ENCODE results near the gene NELFCD. TPM values are rescaled to one million over a fixed set of nuclear protein-coding genes. Genes with fewer than 3 reads are reported as not detected.

NELFCD gene
- total and polyA plus RNA-seq, 9 donors: 36.0 to 69.6 (median 58.9) TPM

- no CpG with 5 or more reads among the region's 1 CpG for WGBS (ENCODE audit: insufficient coverage)
- no peak for DNase-seq
- Histone ChIP-seq H3K27me3 (ENCODE audit: control insufficient read depth, insufficient read depth, low read length) (no peaks in the 10 kb centered on the region), H3K27ac (ENCODE audit: low read length) (no peak overlapping the region), H3K4me1 (ENCODE audit: control insufficient read depth, insufficient read depth, low read length) (no peaks in the 10 kb centered on the region), H3K9me3 (replicated peaks; ENCODE audit: control insufficient read depth, low read depth, low read length) (peaks cover 3% of the 10 kb centered on the region), H3K4me3 (ENCODE audit: low read length) (no peak overlapping the region), H3K36me3 (ENCODE audit: control insufficient read depth, insufficient read depth, low read length) (no peaks in the 10 kb centered on the region)
Observed at GRCh38 chr20:58970146-58970545, 10.9 kb upstream of the NELFCD start.

GRCh38 chr20:58971429-58971828 lies 9.6 kb upstream of the NELFCD start:
- Histone ChIP-seq H3K4me1 (ENCODE audit: control insufficient read depth, insufficient read depth, low read length) (no peaks in the 10 kb centered on the region), H3K4me3 (ENCODE audit: low read length) (no peak overlapping the region), H3K36me3 (ENCODE audit: control insufficient read depth, insufficient read depth, low read length) (no peaks in the 10 kb centered on the region), H3K27ac (ENCODE audit: low read length) (no peak overlapping the region), H3K27me3 (ENCODE audit: control insufficient read depth, insufficient read depth, low read length) (no peaks in the 10 kb centered on the region), H3K9me3 (replicated peaks; ENCODE audit: control insufficient read depth, low read depth, low read length) (peaks cover 5% of the 10 kb centered on the region)
- WGBS (ENCODE audit: insufficient coverage): 72% methylated on average over 5 of the region's 6 CpGs
- no peak for DNase-seq

- Histone ChIP-seq H3K27ac (ENCODE audit: low read length) (no peak overlapping the region), H3K4me3 (ENCODE audit: low read length) (no peak overlapping the region), H3K9me3 (replicated peaks; ENCODE audit: control insufficient read depth, low read depth, low read length) (peaks cover 5% of the 10 kb centered on the region), H3K4me1 (ENCODE audit: control insufficient read depth, insufficient read depth, low read length) (no peaks in the 10 kb centered on the region), H3K27me3 (ENCODE audit: control insufficient read depth, insufficient read depth, low read length) (no peaks in the 10 kb centered on the region), H3K36me3 (ENCODE audit: control insufficient read depth, insufficient read depth, low read length) (no peaks in the 10 kb centered on the region)
- DNase-seq: no peak
- 85% methylated on average over 3 of the region's 4 CpGs for WGBS (ENCODE audit: insufficient coverage)
Observed at GRCh38 chr20:58973179-58973578, 7.9 kb upstream of the NELFCD start.

- no peak overlapping the region for H3K4me3 ChIP-seq (ENCODE audit: low read length)
- no peak for DNase-seq
- H3K27ac ChIP-seq (ENCODE audit: low read length): no peak overlapping the region
- H3K36me3 ChIP-seq (ENCODE audit: control insufficient read depth, insufficient read depth, low read length): no peaks in the 10 kb centered on the region
- H3K9me3 ChIP-seq (replicated peaks; ENCODE audit: control insufficient read depth, low read depth, low read length): peaks cover 5% of the 10 kb centered on the region
- no peaks in the 10 kb centered on the region for H3K4me1 ChIP-seq (ENCODE audit: control insufficient read depth, insufficient read depth, low read length)
- no peaks in the 10 kb centered on the region for H3K27me3 ChIP-seq (ENCODE audit: control insufficient read depth, insufficient read depth, low read length)
- 77% methylated on average over 2 of the region's 3 CpGs for WGBS (ENCODE audit: insufficient coverage)
Observed at GRCh38 chr20:58973866-58974265, 7.2 kb upstream of the NELFCD start.

GRCh38 chr20:58975353-58975752 lies 5.7 kb upstream of the NELFCD start:
- no peaks in the 10 kb centered on the region for H3K4me1 ChIP-seq (ENCODE audit: control insufficient read depth, insufficient read depth, low read length)
- no peak overlapping the region for H3K27ac ChIP-seq (ENCODE audit: low read length)
- no peak overlapping the region for H3K4me3 ChIP-seq (ENCODE audit: low read length)
- WGBS (ENCODE audit: insufficient coverage): no CpG with 5 or more reads among the region's 1 CpG
- DNase-seq: no peak
- H3K9me3 ChIP-seq (replicated peaks; ENCODE audit: control insufficient read depth, low read depth, low read length): peaks cover 3% of the 10 kb centered on the region
- no peaks in the 10 kb centered on the region for H3K27me3 ChIP-seq (ENCODE audit: control insufficient read depth, insufficient read depth, low read length)
- H3K36me3 ChIP-seq (ENCODE audit: control insufficient read depth, insufficient read depth, low read length): no peaks in the 10 kb centered on the region

GRCh38 chr20:58976061-58976730 lies 4.9 kb upstream of the NELFCD start:
- peaks cover 3% of the 10 kb centered on the region for H3K9me3 ChIP-seq (replicated peaks; ENCODE audit: control insufficient read depth, low read depth, low read length)
- H3K4me3 ChIP-seq (ENCODE audit: low read length): no peak overlapping the region
- WGBS (ENCODE audit: insufficient coverage): 80% methylated on average over 1 of the region's 3 CpGs
- H3K36me3 ChIP-seq (ENCODE audit: control insufficient read depth, insufficient read depth, low read length): no peaks in the 10 kb centered on the region
- H3K27me3 ChIP-seq (ENCODE audit: control insufficient read depth, insufficient read depth, low read length): no peaks in the 10 kb centered on the region
- no peak for DNase-seq
- H3K4me1 ChIP-seq (ENCODE audit: control insufficient read depth, insufficient read depth, low read length): peaks cover 2% of the 10 kb centered on the region
- no peak overlapping the region for H3K27ac ChIP-seq (ENCODE audit: low read length)

GRCh38 chr20:58978351-58979190 lies 2.5 kb upstream of the NELFCD start:
- Histone ChIP-seq H3K9me3 (replicated peaks; ENCODE audit: control insufficient read depth, low read depth, low read length) (peaks cover 3% of the 10 kb centered on the region), H3K27ac (ENCODE audit: low read length) (no peak overlapping the region), H3K4me3 (ENCODE audit: low read length) (no peak overlapping the region), H3K4me1 (ENCODE audit: control insufficient read depth, insufficient read depth, low read length) (peaks cover 14% of the 10 kb centered on the region), H3K27me3 (ENCODE audit: control insufficient read depth, insufficient read depth, low read length) (no peaks in the 10 kb centered on the region), H3K36me3 (ENCODE audit: control insufficient read depth, insufficient read depth, low read length) (no peaks in the 10 kb centered on the region)
- 61% methylated on average over 6 of the region's 6 CpGs for WGBS (ENCODE audit: insufficient coverage)
- no peak for DNase-seq

- WGBS (ENCODE audit: insufficient coverage): 0% methylated on average over 4 of the region's 29 CpGs
- no peaks in the 10 kb centered on the region for H3K27me3 ChIP-seq (ENCODE audit: control insufficient read depth, insufficient read depth, low read length)
- H3K36me3 ChIP-seq (ENCODE audit: control insufficient read depth, insufficient read depth, low read length): peaks cover 14% of the 10 kb centered on the region
- H3K4me3 ChIP-seq (ENCODE audit: low read length): peak overlapping the region; percentile 65
- peak; percentile 67 for DNase-seq
- no peaks in the 10 kb centered on the region for H3K9me3 ChIP-seq (replicated peaks; ENCODE audit: control insufficient read depth, low read depth, low read length)
- peaks cover 16% of the 10 kb centered on the region for H3K4me1 ChIP-seq (ENCODE audit: control insufficient read depth, insufficient read depth, low read length)
- H3K27ac ChIP-seq (ENCODE audit: low read length): peak overlapping the region; percentile 66
Observed at GRCh38 chr20:58981628-58982364, 740 bp downstream of the NELFCD start.

GRCh38 chr20:58982406-58983114 lies 1.5 kb downstream of the NELFCD start:
- no peak for DNase-seq
- Histone ChIP-seq H3K4me1 (ENCODE audit: control insufficient read depth, insufficient read depth, low read length) (peaks cover 16% of the 10 kb centered on the region), H3K27me3 (ENCODE audit: control insufficient read depth, insufficient read depth, low read length) (no peaks in the 10 kb centered on the region), H3K4me3 (ENCODE audit: low read length) (peak overlapping the region; percentile 65), H3K36me3 (ENCODE audit: control insufficient read depth, insufficient read depth, low read length) (peaks cover 21% of the 10 kb centered on the region), H3K9me3 (replicated peaks; ENCODE audit: control insufficient read depth, low read depth, low read length) (no peaks in the 10 kb centered on the region), H3K27ac (ENCODE audit: low read length) (no peak overlapping the region)
- WGBS (ENCODE audit: insufficient coverage): 85% methylated on average over 7 of the region's 12 CpGs

All from muscle of leg (tissue), 11 donors.